GM23338 (cell line): Measurements from ENCODE around the gene DCLK3. TPM values are rescaled to one million over a fixed set of nuclear protein-coding genes. Genes with fewer than 3 reads are reported as not detected.
A peak's percentile ranks its signal among the peaks of the same experiment; 100 is the strongest.

Experiments
- ATAC-seq: fragments of 200-7000 bp; cut with Tn5 transposase; 3 replicates; pipeline ENCODE4 v1.9.1; 2020
- DNase-seq: peaks from one replicate; pipeline ENCODE4 v3.0.0-alpha.2; 2015; ENCODE audit warnings: low spot score
- H2AFZ ChIP-seq: fragments of 200-600 bp; sonication (generic); 2 replicates; pipeline ENCODE4 v1.8.0; 2016; ENCODE audit warnings: antibody characterized with exemption, mild to moderate bottlenecking, moderate library complexity
- H3F3A ChIP-seq: fragments of 200-600 bp; sonication (generic); replicated peaks from 2 replicates; pipeline ENCODE4 v1.8.0; 2017; ENCODE audit warnings: antibody characterized with exemption, mixed run types, low read depth
- H3K27ac ChIP-seq: fragments of 200-600 bp; sonication (generic); 2 replicates; pipeline ENCODE4 v1.6.1; 2016; ENCODE audit warnings: low read depth
- H3K27me3 ChIP-seq: fragments of 200-600 bp; sonication (generic); 2 replicates; pipeline ENCODE4 v1.8.0; 2016; ENCODE audit warnings: mild to moderate bottlenecking, mixed run types, moderate library complexity; ENCODE audit not compliant: insufficient read depth
- H3K36me3 ChIP-seq: fragments of 200-600 bp; sonication (generic); 2 replicates; pipeline ENCODE4 v1.8.0; 2016; ENCODE audit warnings: mild to moderate bottlenecking; ENCODE audit not compliant: insufficient read depth
- H3K4me1 ChIP-seq: fragments of 200-600 bp; sonication (generic); 2 replicates; pipeline ENCODE4 v1.8.0; 2016; ENCODE audit warnings: mild to moderate bottlenecking, moderate library complexity; ENCODE audit not compliant: insufficient read depth
- H3K4me2 ChIP-seq: fragments of 200-600 bp; sonication (generic); 2 replicates; pipeline ENCODE4 v1.7.1; 2017; ENCODE audit warnings: mixed run types
- H3K4me3 ChIP-seq: fragments of 200-600 bp; sonication (generic); 2 replicates; pipeline ENCODE4 v1.6.1; 2016; ENCODE audit warnings: mixed run types
- H3K79me2 ChIP-seq: fragments of 200-600 bp; sonication (generic); replicated peaks from 2 replicates; pipeline ENCODE4 v1.8.0; 2017; ENCODE audit warnings: mild to moderate bottlenecking; ENCODE audit not compliant: insufficient read depth
- H3K9me2 ChIP-seq: fragments of 200-600 bp; sonication (generic); 2 replicates; pipeline ENCODE4 v1.8.0; 2017; ENCODE audit not compliant: insufficient read depth
- H4K20me1 ChIP-seq: fragments of 200-600 bp; sonication (generic); replicated peaks from 2 replicates; pipeline ENCODE4 v1.8.0; 2017; ENCODE audit warnings: mild to moderate bottlenecking; ENCODE audit not compliant: insufficient read depth
- H3K27ac Mint-ChIP-seq: 2 replicates; pipeline ENCODE4 v1.8.0; 2020; ENCODE audit warnings: inconsistent platforms, mild to moderate bottlenecking, moderate library complexity, mixed read lengths
- H3K27me3 Mint-ChIP-seq: 3 replicates; pipeline ENCODE4 v1.8.0; 2022; ENCODE audit warnings: low read depth, mild to moderate bottlenecking, moderate library complexity, mixed read lengths, inconsistent platforms; ENCODE audit not compliant: insufficient read depth, poor library complexity
- H3K36me3 Mint-ChIP-seq: 3 replicates; pipeline ENCODE4 v1.8.0; 2021; ENCODE audit warnings: low read depth, mild to moderate bottlenecking, inconsistent platforms, moderate library complexity, mixed read lengths
- H3K4me1 Mint-ChIP-seq: 3 replicates; pipeline ENCODE4 v1.8.0; 2020; ENCODE audit warnings: mild to moderate bottlenecking, inconsistent platforms, mixed read lengths
- H3K4me3 Mint-ChIP-seq: 3 replicates; pipeline ENCODE4 v1.8.0; 2021; ENCODE audit warnings: moderate library complexity, mild to moderate bottlenecking, inconsistent platforms, mixed read lengths
- H3K9me3 Mint-ChIP-seq: 3 replicates; pipeline ENCODE4 v1.8.0; 2020; ENCODE audit warnings: moderate library complexity, mild to moderate bottlenecking, inconsistent platforms, mixed read lengths
- CREB1 ChIP-seq: fragments of 250-450 bp; sonication (Bioruptor Pico); IDR thresholded peaks from 2 replicates; pipeline ENCODE4 v1.5.0; 2020; ENCODE audit warnings: low read depth, mild to moderate bottlenecking, moderate library complexity
- CTCF ChIP-seq, 2 experiments: fragments of 200-600 bp in 1 of 2; sonication (generic) in 1 of 2; conservative IDR thresholded peaks; 2 replicates each; pipeline versions ENCODE4 v1.5.1 to v1.6.1; 2016 to 2017; ENCODE audit warnings: antibody characterized with exemption in 2 of 2, low read depth in 2 of 2, mild to moderate bottlenecking in 2 of 2, moderate library complexity in 1 of 2
- EZH2 ChIP-seq: fragments of 200-600 bp; sonication (generic); IDR thresholded peaks from one replicate; pipeline ENCODE4 v1.8.0; 2017; ENCODE audit warnings: antibody characterized with exemption, mild to moderate bottlenecking, low read depth; ENCODE audit not compliant: unreplicated experiment
- REST ChIP-seq: IDR thresholded peaks from one replicate; pipeline ENCODE4 v1.6.1; 2018; ENCODE audit warnings: antibody characterized with exemption; ENCODE audit not compliant: unreplicated experiment
- ZNF114 ChIP-seq: fragments of 250-450 bp; sonication (Bioruptor Pico); IDR thresholded peaks from 2 replicates; pipeline ENCODE4 v1.5.0; 2020; ENCODE audit warnings: mild to moderate bottlenecking, moderate library complexity
- ZNF331 ChIP-seq: fragments of 250-450 bp; sonication (Bioruptor Pico); IDR thresholded peaks from 2 replicates; pipeline ENCODE4 v1.5.0; 2020; ENCODE audit warnings: low read depth, mild to moderate bottlenecking, moderate library complexity
- ZNF462 ChIP-seq: fragments of 250-450 bp; sonication (Bioruptor Pico); IDR thresholded peaks from 2 replicates; pipeline ENCODE4 v1.5.0; 2020; ENCODE audit warnings: mild to moderate bottlenecking, moderate library complexity
- polyA plus RNA-seq: library from polyadenylated mRNA; unstranded; fragments of >200 nt; fragmentation: Nextera tagmentation; extraction: Ambion mirVana; gene quantifications from 2 replicates; pipeline ENCODE4 v1.2.1, GENCODE V29; 2016
- total RNA-seq: library from RNA; depleted of rRNA; stranded (reverse); fragments of >200 nt; shearing (Covaris generic); gene quantifications from 2 replicates; pipeline ENCODE4 v1.2.3, GENCODE V29; 2014

The DCLK3 gene
- total and polyA plus RNA-seq, 2 experiments from 2014 or later, result 0.40 to 0.66 TPM

- TF ChIP-seq ZNF462 (CRISPR knock-in tag), result no peak
- no peak for TF ChIP-seq ZNF331 (CRISPR knock-in tag)
- no peak for TF ChIP-seq CTCF (conservative IDR thresholded peaks at IDR 0.05; ENCODE audit: low read depth in 2 of 2)
- TF ChIP-seq ZNF114 (CRISPR knock-in tag), result no peak
- TF ChIP-seq EZH2, result no peak
Measured at GRCh38 chr3:36761779-36762178, 2.6 kb downstream of the DCLK3 start (continued).

GRCh38 chr3:36756269-36756668, 8.1 kb downstream of the DCLK3 start:
- Histone ChIP-seq H3K27me3 (no peaks in the 10 kb centered on the region), H3K4me2 (no peak overlapping the region), H3K4me3 (no peak overlapping the region), H3K36me3 (no peaks in the 10 kb centered on the region), H3K79me2 (no peaks in the 10 kb centered on the region), H3K9me2 (peaks cover 18% of the 10 kb centered on the region), H3K4me1 (peaks cover 11% of the 10 kb centered on the region; the same call in 1 of the 2 replicates), H2AFZ (no peak overlapping the region), H4K20me1 (no peaks in the 10 kb centered on the region), H3F3A (no peaks in the 10 kb centered on the region), H3K27ac (no peak overlapping the region)
- H3K4me1 Mint-ChIP-seq, result peaks cover 3% of the 10 kb centered on the region; the same call in 2 of the 3 replicates
- no peaks in the 10 kb centered on the region for H3K36me3 Mint-ChIP-seq
- H3K4me3 Mint-ChIP-seq, result no peak overlapping the region
- DNase-seq, result no peak
- H3K9me3 Mint-ChIP-seq, result no peaks in the 10 kb centered on the region
- H3K27ac Mint-ChIP-seq, result no peak overlapping the region
- no peak for ATAC-seq
- H3K27me3 Mint-ChIP-seq, result peaks cover 4% of the 10 kb centered on the region
- TF ChIP-seq REST (peak; percentile 69), CREB1 (no peak)
